ENCODE data around the gene RAD51B. TPM values are rescaled to one million over a fixed set of nuclear protein-coding genes. Genes with fewer than 3 reads are reported as not detected.

RAD51B gene
- total RNA-seq, 1 experiment from 2014 or later: 16.7 TPM

- Histone ChIP-seq H3K14ac (ENCODE audit: insufficient read depth, low read length) (no peak overlapping the region), H3K18ac (ENCODE audit: insufficient read length, low read depth, low read length) (no peak overlapping the region), H3K23ac (ENCODE audit: insufficient read length, low read depth, low read length) (no peak overlapping the region), H2BK12ac (ENCODE audit: insufficient read length, low read depth, low read length) (no peak overlapping the region), H3T11ph (ENCODE audit: low read length) (no peak overlapping the region), H3K4me1 (ENCODE audit: insufficient read depth, low read length) (peaks cover 3% of the 10 kb centered on the region; the same call in 1 of the 2 replicates), H3K79me1 (ENCODE audit: insufficient read depth, low read depth, low read length, poor library complexity, severe bottlenecking) (no peaks in the 10 kb centered on the region), H4K8ac (replicated peaks; ENCODE audit: insufficient read length, low read depth, low read length) (no peak overlapping the region), H3K56ac (ENCODE audit: insufficient read length, low read depth, low read length) (no peak overlapping the region), H2AK5ac (ENCODE audit: insufficient read length, low read length) (no peak overlapping the region), H4K91ac (ENCODE audit: insufficient read length, low read depth, low read length) (no peak overlapping the region), H3K79me2 (ENCODE audit: insufficient read depth, low read length) (no peaks in the 10 kb centered on the region), H3K23me2 (ENCODE audit: insufficient read length, low read depth, low read length, poor library complexity, severe bottlenecking) (no peaks in the 10 kb centered on the region), H3K27ac (ENCODE audit: insufficient read length, low read depth, low read length) (no peak overlapping the region), H2BK120ac (ENCODE audit: low read depth, low read length, poor library complexity, severe bottlenecking) (no peak overlapping the region), H3K9me3 (ENCODE audit: control insufficient read depth, low read depth, low read length) (no peaks in the 10 kb centered on the region), H4K5ac (ENCODE audit: insufficient read length, low read depth, low read length) (no peak overlapping the region), H3K9ac (ENCODE audit: extremely low read depth, insufficient read length, low read length) (no peak overlapping the region), H2BK20ac (ENCODE audit: low read depth, low read length, poor library complexity, severe bottlenecking) (no peak overlapping the region), H3K27me3 (ENCODE audit: insufficient read depth, low read length) (no peaks in the 10 kb centered on the region), H3K4ac (ENCODE audit: low read depth, low read length) (no peak overlapping the region), H2BK5ac (ENCODE audit: insufficient read length, low read length) (no peak overlapping the region), H3K4me2 (ENCODE audit: insufficient read depth, insufficient read length, low read length) (no peak overlapping the region), H2BK15ac (ENCODE audit: low read depth, low read length) (no peak overlapping the region), H4K20me1 (ENCODE audit: control insufficient read depth, insufficient read depth, insufficient read length) (no peaks in the 10 kb centered on the region), H2AFZ (ENCODE audit: low read length) (no peak overlapping the region)
- no peak for DNase-seq
- peaks cover under 1% of the 10 kb centered on the region; the same call in 1 of the 2 replicates for H3K27me3 Mint-ChIP-seq (ENCODE audit: low read depth)
- no peak for TF ChIP-seq CTCF (conservative IDR thresholded peaks at IDR 0.05)
- peaks cover 23 to 52% of the 10 kb centered on the region in 2 experiments for H3K4me1 Mint-ChIP-seq
- H3K9me3 Mint-ChIP-seq: no peaks in the 10 kb centered on the region
- peak overlapping the region in 1 of 3 experiments; percentile 36; a peak in 1 of 7 replicates for H3K27ac Mint-ChIP-seq
- WGBS (ENCODE audit: extremely low coverage, insufficient read length, low lambda C conversion rate): no CpG with 5 or more reads among the region's 12 CpGs
- H3K36me3 Mint-ChIP-seq (ENCODE audit: insufficient read depth in 1 of 3, low read depth in 3 of 3): no peaks in the 10 kb centered on the region
- H3K4me3 Mint-ChIP-seq: no peak overlapping the region
These were observed 913.7 kb downstream of the RAD51B start for GRCh38 chr14:68733086-68733914.
